A673 (cell line): ENCODE data around the gene ARHGAP32. TPM values are rescaled to one million over a fixed set of nuclear protein-coding genes. Genes with fewer than 3 reads are reported as not detected.

Experiments used
- BruUV-seq: library from RNA; stranded (reverse); fragments of 400-500 nt; replicated peaks from 2 replicates; lab custom pipeline; 2021; lab: Mats Ljungman, UMichigan
- CTCF ChIA-PET: fragments of 300-600 bp; sonication (Branson Sonifier 250); formaldehyde crosslinking; loops from one replicate; lab custom pipeline; 2022; ENCODE audit warnings: antibody characterized with exemption; lab: Charles Lee
- POLR2A ChIA-PET: fragments of 300-600 bp; sonication (Branson Sonifier 250); formaldehyde crosslinking; loops from one replicate; lab custom pipeline; 2022; ENCODE audit warnings: antibody characterized with exemption; ENCODE audit not compliant: low non-redundant PET; lab: Charles Lee
- DNase-seq: peaks from one replicate; pipeline ENCODE4 v3.0.0-alpha.2; 2015; ENCODE audit warnings: low spot score
- H3K27ac ChIP-seq: fragments of 200-600 bp; sonication (generic); 2 replicates; pipeline ENCODE4 v1.5.1; 2016; ENCODE audit warnings: mixed run types, low read depth, mild to moderate bottlenecking, mixed read lengths, antibody characterized with exemption, low read length; ENCODE audit not compliant: poor library complexity, severe bottlenecking
- H3K27me3 ChIP-seq: fragments of 200-600 bp; sonication (generic); replicated peaks from 2 replicates; pipeline ENCODE4 v1.6.1; 2017; ENCODE audit warnings: mixed run types, low read depth, mild to moderate bottlenecking, mixed read lengths, antibody characterized with exemption, low read length; ENCODE audit not compliant: insufficient read depth, poor library complexity
- H3K36me3 ChIP-seq: fragments of 200-600 bp; sonication (generic); 2 replicates; pipeline ENCODE4 v1.6.1; 2016; ENCODE audit warnings: mixed run types, mild to moderate bottlenecking, mixed read lengths, antibody characterized with exemption, low read length; ENCODE audit not compliant: insufficient read depth, poor library complexity, severe bottlenecking
- H3K4me1 ChIP-seq: fragments of 200-600 bp; sonication (generic); 2 replicates; pipeline ENCODE4 v1.6.1; 2017; ENCODE audit warnings: mixed run types, mild to moderate bottlenecking, mixed read lengths, antibody characterized with exemption, low read length; ENCODE audit not compliant: insufficient read depth, poor library complexity, severe bottlenecking
- H3K4me3 ChIP-seq: fragments of 200-600 bp; sonication (generic); 2 replicates; pipeline ENCODE4 v1.5.1; 2016; ENCODE audit warnings: low read depth, mixed run types, mild to moderate bottlenecking, mixed read lengths, low read length; ENCODE audit not compliant: poor library complexity, severe bottlenecking
- H3K9me3 ChIP-seq: fragments of 200-600 bp; sonication (generic); 2 replicates; pipeline ENCODE4 v1.6.1; 2016; ENCODE audit warnings: mixed run types, low read depth, mild to moderate bottlenecking, mixed read lengths, antibody characterized with exemption, low read length; ENCODE audit not compliant: poor library complexity, severe bottlenecking
- EZH2 ChIP-seq: fragments of 200-600 bp; sonication (generic); IDR thresholded peaks from 2 replicates; pipeline ENCODE4 v1.6.1; 2017; ENCODE audit warnings: borderline replicate concordance, low read depth, mild to moderate bottlenecking, mixed read lengths, antibody characterized with exemption, low read length; ENCODE audit not compliant: poor library complexity, severe bottlenecking
- intact Hi-C: fragments of 100-400 bp; cut with micrococcal nuclease; formaldehyde crosslinking; loops from one replicate; pipeline ENCODE4 v1.10.0; 2022; ENCODE audit not compliant: unreplicated experiment
- total RNA-seq: library from RNA; stranded (reverse); gene quantifications from 2 replicates; pipeline ENCODE4 v1.2.3, GENCODE V29; 2021
- TF ChIP-seq, protein P1 (sequence below): fragments of 300-800, 200-600 bp; sonication (generic); conservative IDR thresholded peaks from 2 replicates; pipeline ENCODE4 v1.5.1; 2017; ENCODE audit warnings: low read depth, mild to moderate bottlenecking, antibody characterized with exemption, low read length, moderate library complexity, mixed read lengths

Gene ARHGAP32
- total RNA-seq, 1 experiment from 2014 or later: 42.8 TPM

DNA sequence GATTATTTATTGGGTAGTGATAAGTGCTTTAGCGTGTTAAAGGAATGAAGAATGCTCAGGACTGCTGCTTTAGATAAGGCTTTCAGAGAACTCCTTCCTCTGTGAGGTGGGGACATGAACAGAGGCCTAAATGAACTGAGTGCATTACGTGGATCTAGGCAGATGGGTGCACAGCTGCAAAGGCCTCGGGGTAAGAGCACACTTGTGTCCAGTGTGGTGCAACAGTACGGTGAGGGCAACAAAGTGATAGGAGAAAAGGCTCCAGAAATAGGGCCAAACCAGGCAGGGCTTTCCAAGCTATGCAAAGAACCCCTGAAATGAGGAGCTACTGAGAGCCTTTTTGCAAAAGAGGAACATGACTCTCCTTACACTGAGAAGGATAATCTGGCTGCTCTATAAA, 45.3 kb upstream of the ARHGAP32 start:
- TF ChIP-seq, protein P1, sequence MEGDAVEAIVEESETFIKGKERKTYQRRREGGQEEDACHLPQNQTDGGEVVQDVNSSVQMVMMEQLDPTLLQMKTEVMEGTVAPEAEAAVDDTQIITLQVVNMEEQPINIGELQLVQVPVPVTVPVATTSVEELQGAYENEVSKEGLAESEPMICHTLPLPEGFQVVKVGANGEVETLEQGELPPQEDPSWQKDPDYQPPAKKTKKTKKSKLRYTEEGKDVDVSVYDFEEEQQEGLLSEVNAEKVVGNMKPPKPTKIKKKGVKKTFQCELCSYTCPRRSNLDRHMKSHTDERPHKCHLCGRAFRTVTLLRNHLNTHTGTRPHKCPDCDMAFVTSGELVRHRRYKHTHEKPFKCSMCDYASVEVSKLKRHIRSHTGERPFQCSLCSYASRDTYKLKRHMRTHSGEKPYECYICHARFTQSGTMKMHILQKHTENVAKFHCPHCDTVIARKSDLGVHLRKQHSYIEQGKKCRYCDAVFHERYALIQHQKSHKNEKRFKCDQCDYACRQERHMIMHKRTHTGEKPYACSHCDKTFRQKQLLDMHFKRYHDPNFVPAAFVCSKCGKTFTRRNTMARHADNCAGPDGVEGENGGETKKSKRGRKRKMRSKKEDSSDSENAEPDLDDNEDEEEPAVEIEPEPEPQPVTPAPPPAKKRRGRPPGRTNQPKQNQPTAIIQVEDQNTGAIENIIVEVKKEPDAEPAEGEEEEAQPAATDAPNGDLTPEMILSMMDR: no peak
- TF ChIP-seq EZH2: no peak
- Histone ChIP-seq H3K4me1 (peaks cover 3% of the 10 kb centered on the region), H3K9me3 (peaks cover 5% of the 10 kb centered on the region), H3K4me3 (no peak overlapping the region), H3K36me3 (no peaks in the 10 kb centered on the region), H3K27me3 (no peaks in the 10 kb centered on the region), H3K27ac (no peak overlapping the region)
- ChIA-PET POLR2A (no interaction called here), CTCF (no interaction called here)
- BruUV-seq: no TSS peak
- intact Hi-C loops: no loop called here
- DNase-seq: no peak

- POLR2A ChIA-PET: no interaction called here
- Histone ChIP-seq H3K27me3 (no peaks in the 10 kb centered on the region), H3K4me1 (peaks cover 3% of the 10 kb centered on the region), H3K36me3 (no peaks in the 10 kb centered on the region), H3K4me3 (no peak overlapping the region), H3K9me3 (peaks cover 5% of the 10 kb centered on the region), H3K27ac (no peak overlapping the region)
- no TSS peak for BruUV-seq
- intact Hi-C loops: no loop called here
- TF ChIP-seq, protein P1: no peak
- no peak for TF ChIP-seq EZH2
- DNase-seq: no peak
- CTCF ChIA-PET: no interaction called here
These were observed 44.7 kb upstream of the ARHGAP32 start for GRCh38 chr11:129236850-129237249.

DNA sequence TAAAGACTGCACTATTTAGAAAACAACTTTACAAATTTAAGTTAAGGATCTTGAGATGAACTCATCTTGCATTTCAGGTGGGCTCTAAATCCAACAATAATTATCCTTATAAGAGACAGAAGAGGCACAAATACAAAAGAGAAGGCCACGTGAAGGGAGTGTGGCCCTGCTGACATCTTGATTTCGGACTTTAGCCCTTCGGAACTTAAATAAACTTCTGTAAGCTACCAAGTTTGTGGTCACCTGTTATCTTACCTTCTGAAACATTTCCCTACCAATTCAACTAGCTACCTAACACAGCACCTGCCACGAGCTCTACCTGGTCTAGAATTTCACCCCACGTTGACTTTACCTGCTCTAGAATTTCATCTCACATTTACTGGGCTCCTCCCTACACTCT, 42.9 kb upstream of the ARHGAP32 start:
- H3K36me3 ChIP-seq: no peaks in the 10 kb centered on the region
- BruUV-seq: no TSS peak
- H3K4me1 ChIP-seq: peaks cover 3% of the 10 kb centered on the region
- H3K27ac ChIP-seq: no peak overlapping the region
- no peaks in the 10 kb centered on the region for H3K27me3 ChIP-seq
- intact Hi-C loops: no loop called here
- no peak for DNase-seq
- H3K4me3 ChIP-seq: no peak overlapping the region
- no peak for TF ChIP-seq EZH2
- TF ChIP-seq, protein P1: no peak
- POLR2A ChIA-PET: no interaction called here
- CTCF ChIA-PET: no interaction called here
- peaks cover 5% of the 10 kb centered on the region for H3K9me3 ChIP-seq
